Mesenchymal stem cell (in vitro differentiated cells and primary cell): ENCODE data around the gene MGA.

Experiments
- DNase-seq: peaks from one replicate; pipeline ENCODE4 v3.0.0-alpha.2; 2013
- H2AFZ ChIP-seq: one replicate; pipeline ENCODE4 v1.6.1; 2013; ENCODE audit warnings: low read depth, mild to moderate bottlenecking, control low read depth, inconsistent platforms, low read length, moderate library complexity
- H2AK5ac ChIP-seq: 2 replicates; pipeline ENCODE4 v1.6.1; 2013; ENCODE audit warnings: low read length, moderate library complexity, mild to moderate bottlenecking, inconsistent platforms; ENCODE audit not compliant: severe bottlenecking
- H2BK120ac ChIP-seq: one replicate; pipeline ENCODE4 v1.6.1; 2013; ENCODE audit warnings: low read depth, mild to moderate bottlenecking, inconsistent platforms, low read length, moderate library complexity
- H2BK12ac ChIP-seq, 2 experiments: one replicate each; pipeline ENCODE4 v1.6.1; 2013; ENCODE audit warnings: inconsistent platforms in 2 of 2, low read length in 2 of 2, mild to moderate bottlenecking in 2 of 2, moderate library complexity in 2 of 2, control low read depth in 1 of 2
- H2BK15ac ChIP-seq: one replicate; pipeline ENCODE4 v1.6.1; 2013; ENCODE audit warnings: mild to moderate bottlenecking, low read depth, inconsistent platforms; ENCODE audit not compliant: poor library complexity, severe bottlenecking
- H2BK5ac ChIP-seq: 2 replicates; pipeline ENCODE4 v1.6.1; 2013; ENCODE audit warnings: low read depth, mild to moderate bottlenecking, low read length, control low read depth, inconsistent platforms; ENCODE audit not compliant: poor library complexity, severe bottlenecking
- H3K14ac ChIP-seq, 2 experiments: one replicate each; pipeline ENCODE4 v1.6.1; 2013; ENCODE audit warnings: inconsistent platforms in 2 of 2, low read length in 2 of 2, control low read depth in 1 of 2, mild to moderate bottlenecking in 1 of 2, moderate library complexity in 1 of 2
- H3K18ac ChIP-seq, 2 experiments: one replicate each; pipeline ENCODE4 v1.6.1; 2013; ENCODE audit warnings: inconsistent platforms in 2 of 2, low read length in 2 of 2, control low read depth in 1 of 2, low read depth in 1 of 2, mild to moderate bottlenecking in 1 of 2
- H3K23ac ChIP-seq, 2 experiments: one replicate each; pipeline ENCODE4 v1.6.1; 2013; ENCODE audit warnings: inconsistent platforms in 2 of 2, low read length in 2 of 2, mild to moderate bottlenecking in 2 of 2, moderate library complexity in 2 of 2, control low read depth in 1 of 2
- H3K27ac ChIP-seq: 2 replicates; pipeline ENCODE4 v1.5.1; 2013; ENCODE audit warnings: mild to moderate bottlenecking, moderate library complexity, low read length, control low read depth, inconsistent platforms; ENCODE audit not compliant: poor library complexity, severe bottlenecking
- H3K27me3 ChIP-seq, 2 experiments: 2 replicates each; pipeline versions ENCODE4 v1.6.1 to v1.7.0; 2013; ENCODE audit warnings: low read length in 2 of 2, mild to moderate bottlenecking in 2 of 2, moderate library complexity in 2 of 2, control low read depth in 1 of 2, inconsistent platforms in 1 of 2; ENCODE audit not compliant: control insufficient read depth in 1 of 2, insufficient read depth in 1 of 2
- H3K36me3 ChIP-seq, 2 experiments: 2 replicates each; pipeline versions ENCODE4 v1.6.1 to v1.7.0; 2013; ENCODE audit warnings: low read length in 2 of 2, control low read depth in 1 of 2, inconsistent platforms in 1 of 2, low read depth in 1 of 2, mild to moderate bottlenecking in 1 of 2; ENCODE audit not compliant: insufficient read depth in 2 of 2, control insufficient read depth in 1 of 2
- H3K4ac ChIP-seq, 2 experiments: one replicate each; pipeline ENCODE4 v1.6.1; 2013; ENCODE audit warnings: inconsistent platforms in 2 of 2, low read length in 2 of 2, mild to moderate bottlenecking in 2 of 2, moderate library complexity in 2 of 2, control low read depth in 1 of 2, low read depth in 1 of 2
- H3K4me1 ChIP-seq: 2 replicates; pipeline ENCODE4 v1.6.1; 2013; ENCODE audit warnings: low read depth, low read length, control low read depth; ENCODE audit not compliant: control insufficient read depth, insufficient read depth
- H3K4me2 ChIP-seq: 2 replicates; pipeline ENCODE4 v1.6.1; 2013; ENCODE audit warnings: low read length, mild to moderate bottlenecking, inconsistent platforms; ENCODE audit not compliant: poor library complexity, severe bottlenecking
- H3K4me3 ChIP-seq, 2 experiments: 2 replicates each; pipeline versions ENCODE4 v1.5.1 to v1.7.0; 2013; ENCODE audit warnings: low read length in 2 of 2, mild to moderate bottlenecking in 2 of 2, control low read depth in 1 of 2, low read depth in 1 of 2; ENCODE audit not compliant: insufficient read depth in 1 of 2
- H3K79me1 ChIP-seq: replicated peaks from 2 replicates; pipeline ENCODE4 v1.6.1; 2013; ENCODE audit warnings: mild to moderate bottlenecking, control low read depth, low read length, inconsistent platforms; ENCODE audit not compliant: poor library complexity, severe bottlenecking
- H3K9ac ChIP-seq: 2 replicates; pipeline ENCODE4 v1.7.0; 2013; ENCODE audit warnings: mild to moderate bottlenecking, low read length, moderate library complexity
- H3K9me3 ChIP-seq: 2 replicates; pipeline ENCODE4 v1.7.0; 2013; ENCODE audit warnings: mild to moderate bottlenecking, low read length; ENCODE audit not compliant: control insufficient read depth
- H4K8ac ChIP-seq: one replicate; pipeline ENCODE4 v1.6.1; 2013; ENCODE audit warnings: inconsistent platforms, mild to moderate bottlenecking, low read length, moderate library complexity
- H4K91ac ChIP-seq: one replicate; pipeline ENCODE4 v1.6.1; 2013; ENCODE audit warnings: mild to moderate bottlenecking, low read length, inconsistent platforms
- whole genome bisulfite sequencing: methylation state at CpG from one replicate; pipeline ENCODE4 v1.1.7; 2013; ENCODE audit warnings: mixed read lengths; 5-methylcytosine and 5-hydroxymethylcytosine counted together

The MGA gene

GRCh38 chr15:41780266-41780665, 120.1 kb downstream of the MGA start:
- Histone ChIP-seq H2BK15ac (no peak overlapping the region), H3K27me3 (no peaks in the 10 kb centered on the region), H2AFZ (no peak overlapping the region), H3K4me3 (peak overlapping the region in 1 of 2 experiments; percentile 15), H3K4me1 (peaks cover 3% of the 10 kb centered on the region), H3K4me2 (no peak overlapping the region), H3K9me3 (no peaks in the 10 kb centered on the region), H2AK5ac (no peak overlapping the region), H3K9ac (no peak overlapping the region), H4K91ac (no peak overlapping the region), H4K8ac (no peak overlapping the region), H3K23ac (no peak overlapping the region), H3K18ac (no peak overlapping the region), H3K14ac (no peak overlapping the region), H2BK120ac (no peak overlapping the region), H2BK12ac (no peak overlapping the region), H3K36me3 (no peaks in the 10 kb centered on the region), H2BK5ac (no peak overlapping the region), H3K27ac (no peak overlapping the region), H3K4ac (no peak overlapping the region), H3K79me1 (peaks cover 20% of the 10 kb centered on the region)
- peak; percentile 58 for DNase-seq
- 100% methylated on average over 1 of the region's 2 CpGs for WGBS

- no peak overlapping the region for H3K27ac ChIP-seq
- no peaks in the 10 kb centered on the region for H3K27me3 ChIP-seq
- no peaks in the 10 kb centered on the region for H3K36me3 ChIP-seq
- no peak overlapping the region for H3K4ac ChIP-seq
- H3K18ac ChIP-seq = no peak overlapping the region
- no peak overlapping the region for H4K91ac ChIP-seq
- H3K4me3 ChIP-seq = no peak overlapping the region
- no peak overlapping the region for H4K8ac ChIP-seq
- H2AK5ac ChIP-seq = no peak overlapping the region
- H3K23ac ChIP-seq = no peak overlapping the region
- no peak overlapping the region for H2BK5ac ChIP-seq
- H3K9me3 ChIP-seq = no peaks in the 10 kb centered on the region
- peaks cover 3% of the 10 kb centered on the region for H3K4me1 ChIP-seq
- H3K4me2 ChIP-seq = no peak overlapping the region
- WGBS = no CpG with 5 or more reads among the region's 1 CpG
- H2AFZ ChIP-seq = no peak overlapping the region
- no peak overlapping the region for H3K9ac ChIP-seq
- H3K14ac ChIP-seq = no peak overlapping the region
- no peak overlapping the region for H2BK15ac ChIP-seq
- no peak overlapping the region for H2BK12ac ChIP-seq
- no peak overlapping the region for H2BK120ac ChIP-seq
- peak; percentile 30 for DNase-seq
- peaks cover 16% of the 10 kb centered on the region for H3K79me1 ChIP-seq
Observed at GRCh38 chr15:41780727-41781126, 120.5 kb downstream of the MGA start.

GRCh38 chr15:41782371-41783282, 122.4 kb downstream of the MGA start:
- Histone ChIP-seq H3K4me1 (peaks cover 2% of the 10 kb centered on the region), H4K91ac (no peak overlapping the region), H2BK15ac (no peak overlapping the region), H3K79me1 (peaks cover 17% of the 10 kb centered on the region), H3K18ac (no peak overlapping the region), H3K4me2 (no peak overlapping the region), H2BK12ac (no peak overlapping the region), H2AFZ (no peak overlapping the region), H3K27ac (no peak overlapping the region), H3K9me3 (no peaks in the 10 kb centered on the region), H4K8ac (no peak overlapping the region), H3K23ac (no peak overlapping the region), H2AK5ac (no peak overlapping the region), H3K27me3 (no peaks in the 10 kb centered on the region), H3K4me3 (no peak overlapping the region), H3K9ac (no peak overlapping the region), H3K4ac (no peak overlapping the region), H2BK120ac (no peak overlapping the region), H3K36me3 (no peaks in the 10 kb centered on the region), H3K14ac (no peak overlapping the region), H2BK5ac (no peak overlapping the region)
- no peak for DNase-seq
- WGBS = 90% methylated on average over 3 of the region's 5 CpGs

- Histone ChIP-seq H2AFZ (no peak overlapping the region), H4K91ac (no peak overlapping the region), H3K27me3 (no peaks in the 10 kb centered on the region), H2BK12ac (no peak overlapping the region), H2BK120ac (no peak overlapping the region), H3K23ac (no peak overlapping the region), H3K36me3 (no peaks in the 10 kb centered on the region), H3K4me2 (no peak overlapping the region), H3K9me3 (no peaks in the 10 kb centered on the region), H3K9ac (no peak overlapping the region), H3K18ac (no peak overlapping the region), H2BK5ac (no peak overlapping the region), H3K27ac (no peak overlapping the region), H3K4me3 (no peak overlapping the region), H3K4ac (no peak overlapping the region), H3K4me1 (peaks cover 2% of the 10 kb centered on the region), H2BK15ac (no peak overlapping the region), H3K79me1 (peaks cover 17% of the 10 kb centered on the region), H4K8ac (no peak overlapping the region), H2AK5ac (no peak overlapping the region), H3K14ac (no peak overlapping the region)
- no CpG with 5 or more reads among the region's 1 CpG for WGBS
- DNase-seq = no peak
Observed at GRCh38 chr15:41783296-41783695, 123.1 kb downstream of the MGA start.
